ENCODE data around the gene PDIA6.
"Not testable (repeated sequence)": the region's sequence is repeated elsewhere in the genome, so short reads cannot be mapped to it uniquely, and the experiment has no call there.

Gene PDIA6

DNA sequence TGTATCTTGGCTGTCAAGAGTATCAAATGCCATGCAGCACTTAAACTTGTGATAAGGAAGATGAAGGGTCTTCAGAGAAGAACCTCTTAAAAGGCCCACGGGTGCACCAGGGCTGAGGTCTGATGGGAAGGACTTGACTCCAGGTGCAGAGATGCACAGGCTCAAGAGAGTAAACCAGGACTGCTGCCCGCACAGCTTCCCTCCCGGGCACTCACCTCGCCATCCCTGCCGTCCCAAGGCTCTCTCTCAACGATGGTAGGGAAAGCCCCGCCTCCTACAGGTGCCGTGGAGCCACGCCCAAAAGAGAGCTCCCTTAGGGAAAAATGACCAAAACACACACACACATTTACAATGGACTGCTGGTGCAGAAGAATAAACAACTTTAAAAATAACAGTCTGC, 27.9 kb downstream of the PDIA6 start:
- Mint-ChIP-seq H3K4me1 (ENCODE audit: low read depth) (no peaks in the 10 kb centered on the region), H3K36me3 (ENCODE audit: low read depth) (peaks cover 85% of the 10 kb centered on the region), H3K4me3 (no peak overlapping the region), H3K27ac (no peak overlapping the region), H3K27me3 (no peaks in the 10 kb centered on the region), H3K9me3 (no peaks in the 10 kb centered on the region)

DNA sequence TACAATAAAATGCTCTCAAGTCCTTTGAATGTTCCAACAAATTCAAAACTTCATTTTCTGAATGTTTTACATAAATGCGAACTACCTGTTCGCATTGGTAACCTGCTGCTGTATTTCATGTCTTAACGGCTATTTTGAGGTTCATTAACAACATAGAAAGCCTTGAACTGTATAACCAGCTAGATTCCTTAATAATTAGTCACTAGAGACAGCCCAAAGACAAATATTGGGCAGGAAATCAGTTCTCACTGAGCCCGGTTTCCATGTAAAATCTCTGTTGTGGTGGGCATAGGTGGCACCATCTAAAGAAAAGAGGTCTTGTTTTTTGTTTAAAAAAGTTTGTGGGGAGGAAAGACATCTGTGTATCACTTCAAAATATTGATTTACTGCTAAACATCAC, 29.2 kb downstream of the PDIA6 start:
- no peaks in the 10 kb centered on the region for H3K9me3 Mint-ChIP-seq
- peaks cover 73% of the 10 kb centered on the region for H3K36me3 Mint-ChIP-seq (ENCODE audit: low read depth)
- H3K4me1 Mint-ChIP-seq (ENCODE audit: low read depth): no peaks in the 10 kb centered on the region
- H3K27ac Mint-ChIP-seq: no peak overlapping the region
- no peaks in the 10 kb centered on the region for H3K27me3 Mint-ChIP-seq
- no peak overlapping the region for H3K4me3 Mint-ChIP-seq

- Mint-ChIP-seq H3K4me1 (ENCODE audit: low read depth) (no peaks in the 10 kb centered on the region), H3K4me3 (no peak overlapping the region), H3K9me3 (no peaks in the 10 kb centered on the region), H3K36me3 (ENCODE audit: low read depth) (peaks cover 56% of the 10 kb centered on the region), H3K27me3 (no peaks in the 10 kb centered on the region), H3K27ac (no peak overlapping the region)
These were observed 30.8 kb downstream of the PDIA6 start for GRCh38 chr2:10781746-10782145.

DNA sequence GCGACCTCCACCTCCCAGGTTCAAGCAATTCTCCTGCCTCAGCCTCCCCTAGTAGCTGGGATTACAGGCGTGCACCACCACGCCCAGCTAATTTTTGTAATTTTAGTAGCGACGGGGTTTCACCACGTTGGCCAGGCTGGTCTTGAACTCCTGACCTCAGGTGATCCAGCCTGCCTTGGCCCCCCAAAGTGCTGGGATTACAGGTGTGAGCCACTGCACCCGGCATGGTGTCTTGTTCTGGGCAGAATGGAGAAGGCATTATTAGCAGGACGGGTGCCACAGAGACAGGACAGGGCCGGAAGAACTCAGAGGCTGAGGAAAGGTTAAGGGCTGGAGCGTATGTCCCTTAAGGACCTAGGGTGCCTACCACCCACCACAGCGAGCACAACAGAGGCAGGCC, 31.8 kb downstream of the PDIA6 start:
- H3K36me3 Mint-ChIP-seq (ENCODE audit: low read depth): peaks cover 50% of the 10 kb centered on the region
- H3K4me1 Mint-ChIP-seq (ENCODE audit: low read depth); H3K9me3 Mint-ChIP-seq; H3K27me3 Mint-ChIP-seq; H3K4me3 Mint-ChIP-seq; H3K27ac Mint-ChIP-seq: not testable (repeated sequence)

DNA sequence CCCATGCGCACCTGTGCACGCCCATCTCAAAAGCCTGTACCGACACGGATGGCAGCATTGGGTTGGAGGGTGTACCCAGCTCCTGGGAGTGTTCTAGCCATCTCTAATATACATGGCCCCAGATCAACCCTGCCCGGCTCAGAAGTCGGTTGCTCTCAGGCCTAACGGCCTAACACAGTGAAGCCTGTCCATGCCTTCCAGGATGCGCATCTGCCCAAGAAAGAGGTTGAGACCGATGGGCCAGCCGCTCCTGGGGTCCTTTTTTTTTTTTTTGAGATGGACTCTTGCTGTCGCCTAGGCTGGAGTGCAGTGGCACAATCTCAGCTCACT, 32.1 kb downstream of the PDIA6 start:
- peaks cover 48% of the 10 kb centered on the region for H3K36me3 Mint-ChIP-seq (ENCODE audit: low read depth)
- no peaks in the 10 kb centered on the region for H3K4me1 Mint-ChIP-seq (ENCODE audit: low read depth)
- no peaks in the 10 kb centered on the region for H3K9me3 Mint-ChIP-seq
- no peak overlapping the region for H3K27ac Mint-ChIP-seq
- no peaks in the 10 kb centered on the region for H3K27me3 Mint-ChIP-seq
- H3K4me3 Mint-ChIP-seq: no peak overlapping the region

- peaks cover 43% of the 10 kb centered on the region for H3K36me3 Mint-ChIP-seq (ENCODE audit: low read depth)
- no peak overlapping the region for H3K4me3 Mint-ChIP-seq
- H3K27ac Mint-ChIP-seq: no peak overlapping the region
- H3K27me3 Mint-ChIP-seq: no peaks in the 10 kb centered on the region
- no peaks in the 10 kb centered on the region for H3K4me1 Mint-ChIP-seq (ENCODE audit: low read depth)
- no peaks in the 10 kb centered on the region for H3K9me3 Mint-ChIP-seq
These were observed 32.7 kb downstream of the PDIA6 start for GRCh38 chr2:10779776-10780490.

DNA sequence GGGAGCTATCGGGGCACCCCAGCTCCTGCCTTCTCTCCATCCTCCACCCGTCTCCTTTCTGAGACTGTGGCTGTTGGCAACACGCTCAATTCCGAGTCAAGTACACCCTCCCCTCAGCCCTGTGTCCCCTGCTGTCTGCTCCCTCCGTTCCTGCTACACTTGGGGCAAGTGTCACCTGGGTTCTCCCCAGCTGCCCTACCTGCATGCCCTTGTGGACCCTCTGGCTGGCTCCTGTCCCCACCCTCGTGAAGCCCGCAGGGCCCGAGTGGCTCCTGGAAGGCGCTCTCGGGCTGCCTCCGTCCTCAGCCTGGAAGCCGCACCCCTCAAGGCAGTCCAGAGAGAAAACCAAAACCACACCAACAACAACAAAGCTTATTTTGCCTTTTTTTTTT, 33.9 kb downstream of the PDIA6 start:
- H3K4me1 Mint-ChIP-seq (ENCODE audit: low read depth): no peaks in the 10 kb centered on the region
- H3K9me3 Mint-ChIP-seq: no peaks in the 10 kb centered on the region
- H3K27me3 Mint-ChIP-seq: no peaks in the 10 kb centered on the region
- H3K4me3 Mint-ChIP-seq: no peak overlapping the region
- no peak overlapping the region for H3K27ac Mint-ChIP-seq
- peaks cover 31% of the 10 kb centered on the region for H3K36me3 Mint-ChIP-seq (ENCODE audit: low read depth)

DNA sequence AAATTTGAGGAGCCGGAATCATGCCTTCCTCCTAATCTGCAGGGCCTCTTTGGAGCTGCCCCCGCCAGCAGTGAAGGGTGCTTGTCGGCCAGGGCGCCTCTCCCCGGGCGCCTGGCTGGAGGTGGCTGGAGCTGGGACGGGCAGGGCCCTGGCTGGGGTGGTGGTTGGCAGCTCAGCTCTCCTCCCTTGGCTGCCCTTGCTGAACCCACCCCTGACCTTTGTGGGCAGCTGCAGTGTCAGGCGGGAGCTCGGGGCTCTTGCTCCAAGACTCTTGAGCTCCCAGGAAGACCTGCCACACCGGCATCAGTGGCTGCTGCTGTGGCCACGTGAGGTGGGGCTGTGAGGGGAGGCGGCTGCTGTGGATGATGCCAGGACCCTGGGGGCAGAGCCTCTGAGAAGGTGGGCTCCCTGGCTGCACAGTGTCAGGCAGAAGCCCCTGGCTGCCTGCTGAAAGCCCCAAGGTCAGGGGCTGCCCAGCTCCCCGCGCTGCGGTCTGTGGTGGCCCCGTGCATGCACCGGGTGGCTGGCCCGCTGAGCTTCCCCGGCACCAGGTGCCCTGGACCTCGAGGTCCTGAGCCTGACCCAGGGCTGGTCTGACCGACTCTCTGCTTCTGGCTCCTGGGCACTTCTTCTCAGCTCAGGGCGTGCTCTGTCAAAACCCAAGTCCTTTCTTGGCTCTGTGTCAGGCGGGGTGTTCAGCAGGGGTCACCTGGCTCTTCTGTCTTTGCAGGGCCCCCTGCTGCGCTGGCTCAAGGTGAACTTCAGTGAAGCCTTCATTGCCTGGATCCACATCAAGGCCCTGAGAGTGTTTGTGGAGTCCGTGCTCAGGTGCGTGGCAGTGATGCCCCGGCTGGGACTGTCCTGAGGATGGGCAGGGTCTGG, 34.5 kb downstream of the PDIA6 start:
- no peaks in the 10 kb centered on the region for H3K27me3 Mint-ChIP-seq
- H3K9me3 Mint-ChIP-seq: no peaks in the 10 kb centered on the region
- peaks cover 24% of the 10 kb centered on the region for H3K36me3 Mint-ChIP-seq (ENCODE audit: low read depth)
- no peak overlapping the region for H3K4me3 Mint-ChIP-seq
- no peak overlapping the region for H3K27ac Mint-ChIP-seq
- H3K4me1 Mint-ChIP-seq (ENCODE audit: low read depth): no peaks in the 10 kb centered on the region

GRCh38 chr2:10777111-10777841, 35.3 kb downstream of the PDIA6 start:
- Mint-ChIP-seq H3K27ac (no peak overlapping the region), H3K27me3 (no peaks in the 10 kb centered on the region)

DNA sequence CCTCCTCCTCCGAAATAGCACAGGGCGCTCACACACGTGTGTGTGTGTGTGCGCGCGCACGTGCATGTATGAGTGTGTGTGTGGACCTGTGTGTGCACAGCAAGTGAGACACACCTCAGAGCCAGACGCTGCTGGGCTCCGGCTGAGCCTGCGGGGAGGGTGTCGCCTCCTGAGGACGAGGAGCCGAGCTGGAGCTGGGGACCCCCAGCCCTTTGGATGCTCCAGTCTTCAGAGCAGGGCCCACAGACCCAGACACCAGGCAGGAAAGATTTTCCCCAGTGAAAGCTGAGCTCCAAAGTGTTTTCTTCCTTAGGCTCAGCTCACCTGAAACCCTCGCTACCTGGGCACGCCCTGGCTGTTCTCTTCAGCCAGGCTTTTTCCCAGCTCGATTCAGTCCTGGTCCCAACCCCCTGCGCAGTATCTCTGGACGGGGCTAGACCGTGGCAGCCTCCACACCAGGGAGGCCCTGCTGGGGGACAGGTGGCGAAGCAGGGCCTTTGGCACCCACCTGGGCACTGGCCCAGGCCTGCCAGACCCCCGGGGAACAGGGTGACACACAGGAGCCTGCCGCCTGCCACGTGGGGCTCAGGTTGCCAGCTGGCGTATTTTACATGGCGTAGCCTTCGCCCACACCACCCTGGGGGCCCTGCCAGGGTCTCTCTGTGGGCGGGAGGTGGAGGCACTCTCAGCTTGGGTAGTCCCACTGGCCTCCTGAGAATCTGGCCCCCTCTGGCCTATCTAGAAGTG, 36.2 kb downstream of the PDIA6 start:
- Mint-ChIP-seq H3K27ac (no peak overlapping the region), H3K4me3 (no peak overlapping the region), H3K9me3 (no peaks in the 10 kb centered on the region), H3K36me3 (ENCODE audit: low read depth) (peaks cover 13% of the 10 kb centered on the region), H3K27me3 (no peaks in the 10 kb centered on the region), H3K4me1 (ENCODE audit: low read depth) (no peaks in the 10 kb centered on the region)

More at GRCh38 chr2:10777111-10777841, 35.3 kb downstream of the PDIA6 start:
- Mint-ChIP-seq H3K36me3 (ENCODE audit: low read depth) (peaks cover 19% of the 10 kb centered on the region), H3K4me3 (no peak overlapping the region), H3K4me1 (ENCODE audit: low read depth) (no peaks in the 10 kb centered on the region), H3K9me3 (no peaks in the 10 kb centered on the region)

- no peaks in the 10 kb centered on the region for H3K4me1 Mint-ChIP-seq (ENCODE audit: low read depth)
- H3K4me3 Mint-ChIP-seq: no peak overlapping the region
These were observed 36.8 kb downstream of the PDIA6 start for GRCh38 chr2:10775831-10776230.

DNA sequence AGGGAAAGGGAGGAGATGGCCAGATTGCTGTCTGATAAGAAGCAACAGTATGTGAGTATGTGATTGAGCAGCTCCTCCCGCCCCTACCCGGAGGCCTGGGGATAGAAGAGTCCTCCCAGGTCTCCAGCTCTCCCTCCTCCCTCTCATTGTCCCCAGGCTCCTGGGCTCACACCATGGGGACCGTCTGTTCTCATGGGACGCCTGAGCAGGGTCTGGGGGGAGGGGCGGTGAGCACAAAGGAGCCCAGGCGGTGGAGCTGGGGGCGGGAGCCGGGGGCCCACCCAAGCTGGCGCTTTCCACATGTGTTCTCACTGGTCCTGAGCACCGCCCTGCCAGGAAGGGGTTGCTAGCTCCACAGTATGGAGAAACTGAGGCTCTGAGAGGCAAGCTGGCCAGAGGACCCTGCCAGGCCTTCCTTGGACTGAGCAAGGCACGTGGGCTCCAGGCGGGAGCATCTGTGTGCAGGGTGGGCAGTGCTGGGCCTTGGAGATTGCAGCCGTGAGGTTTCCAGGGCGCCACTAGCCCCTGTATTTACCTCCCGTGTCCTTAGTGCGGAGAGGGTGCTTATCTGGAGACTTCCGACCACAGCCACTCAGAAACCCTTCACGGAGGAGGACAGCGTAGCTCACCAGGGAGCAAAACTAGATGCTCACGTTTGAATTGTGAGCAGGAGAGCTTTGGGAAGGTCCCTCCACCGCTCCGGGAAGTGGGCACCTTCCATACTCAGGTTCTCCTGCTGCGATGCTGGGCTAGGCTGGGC, 37.4 kb downstream of the PDIA6 start:
- Mint-ChIP-seq H3K9me3 (no peaks in the 10 kb centered on the region), H3K27ac (no peak overlapping the region), H3K36me3 (ENCODE audit: low read depth) (peaks cover 5% of the 10 kb centered on the region), H3K4me1 (ENCODE audit: low read depth) (no peaks in the 10 kb centered on the region), H3K27me3 (no peaks in the 10 kb centered on the region), H3K4me3 (no peak overlapping the region)

More at GRCh38 chr2:10775831-10776230, 36.8 kb downstream of the PDIA6 start:
- H3K36me3 Mint-ChIP-seq (ENCODE audit: low read depth): peaks cover 10% of the 10 kb centered on the region
- H3K9me3 Mint-ChIP-seq: no peaks in the 10 kb centered on the region
- no peak overlapping the region for H3K27ac Mint-ChIP-seq
- no peaks in the 10 kb centered on the region for H3K27me3 Mint-ChIP-seq

GRCh38 chr2:10774394-10774793, 38.2 kb downstream of the PDIA6 start:
- H3K9me3 Mint-ChIP-seq: no peaks in the 10 kb centered on the region
- H3K4me3 Mint-ChIP-seq: no peak overlapping the region
- H3K27me3 Mint-ChIP-seq: no peaks in the 10 kb centered on the region
- H3K4me1 Mint-ChIP-seq (ENCODE audit: low read depth): no peaks in the 10 kb centered on the region
- H3K27ac Mint-ChIP-seq: no peak overlapping the region
- H3K36me3 Mint-ChIP-seq (ENCODE audit: low read depth): no peaks in the 10 kb centered on the region

DNA sequence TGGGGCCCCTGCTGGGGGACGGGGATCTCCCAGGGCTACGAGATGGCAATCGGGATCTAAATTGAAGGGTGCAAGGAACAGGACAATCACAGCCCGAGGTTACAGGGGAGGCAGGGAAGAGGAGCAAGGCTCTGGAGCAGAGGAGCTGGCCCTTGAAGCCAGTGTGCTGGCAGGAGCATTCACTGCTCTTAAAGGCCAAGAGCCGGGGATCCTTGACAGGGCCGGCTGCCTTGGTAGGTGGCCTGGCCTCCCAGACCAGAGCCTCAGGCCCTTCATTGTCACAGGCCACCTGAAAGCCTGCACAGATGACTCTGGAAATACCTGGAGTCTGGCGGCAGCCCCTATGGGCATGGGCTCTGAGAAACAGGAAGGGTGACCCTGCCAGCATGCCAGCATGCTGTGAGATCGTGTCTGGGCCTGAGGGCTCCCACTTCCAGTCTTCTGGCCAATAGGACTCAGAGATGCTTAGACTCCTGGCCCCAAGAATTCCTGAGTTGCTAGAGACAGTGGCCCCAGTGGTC, 38.7 kb downstream of the PDIA6 start:
- H3K4me3 Mint-ChIP-seq: no peak overlapping the region
- no peaks in the 10 kb centered on the region for H3K36me3 Mint-ChIP-seq (ENCODE audit: low read depth)
- H3K27me3 Mint-ChIP-seq: no peaks in the 10 kb centered on the region
- H3K4me1 Mint-ChIP-seq (ENCODE audit: low read depth): no peaks in the 10 kb centered on the region
- H3K9me3 Mint-ChIP-seq: no peaks in the 10 kb centered on the region
- H3K27ac Mint-ChIP-seq: no peak overlapping the region
